ENCODE results near the gene NRXN3.

Gene NRXN3

DNA sequence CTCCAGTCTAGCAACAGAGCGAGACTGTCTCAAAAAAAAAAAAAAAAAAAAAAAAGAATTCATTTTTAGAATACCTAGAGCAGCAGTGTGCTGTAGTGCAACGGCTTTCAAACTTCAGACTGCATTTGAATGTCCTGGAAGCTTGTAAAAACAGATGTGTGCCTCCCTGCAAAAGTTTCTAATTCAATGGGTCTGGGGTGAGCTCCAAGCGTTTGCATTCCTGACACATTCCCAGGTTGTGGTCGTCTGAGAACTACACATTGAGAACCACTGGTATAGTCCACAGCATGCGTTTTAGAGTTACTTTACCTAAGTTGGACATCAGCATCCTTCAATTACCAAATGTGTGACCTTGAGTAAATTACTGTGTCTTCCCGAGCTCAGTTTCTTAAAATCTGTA lies 816.8 kb downstream of the NRXN3 start:
- no peak for TF ChIP-seq EZH2 (IDR thresholded peaks at IDR 0.05; ENCODE audit: borderline replicate concordance, low read length)
- TF ChIP-seq, protein P1, sequence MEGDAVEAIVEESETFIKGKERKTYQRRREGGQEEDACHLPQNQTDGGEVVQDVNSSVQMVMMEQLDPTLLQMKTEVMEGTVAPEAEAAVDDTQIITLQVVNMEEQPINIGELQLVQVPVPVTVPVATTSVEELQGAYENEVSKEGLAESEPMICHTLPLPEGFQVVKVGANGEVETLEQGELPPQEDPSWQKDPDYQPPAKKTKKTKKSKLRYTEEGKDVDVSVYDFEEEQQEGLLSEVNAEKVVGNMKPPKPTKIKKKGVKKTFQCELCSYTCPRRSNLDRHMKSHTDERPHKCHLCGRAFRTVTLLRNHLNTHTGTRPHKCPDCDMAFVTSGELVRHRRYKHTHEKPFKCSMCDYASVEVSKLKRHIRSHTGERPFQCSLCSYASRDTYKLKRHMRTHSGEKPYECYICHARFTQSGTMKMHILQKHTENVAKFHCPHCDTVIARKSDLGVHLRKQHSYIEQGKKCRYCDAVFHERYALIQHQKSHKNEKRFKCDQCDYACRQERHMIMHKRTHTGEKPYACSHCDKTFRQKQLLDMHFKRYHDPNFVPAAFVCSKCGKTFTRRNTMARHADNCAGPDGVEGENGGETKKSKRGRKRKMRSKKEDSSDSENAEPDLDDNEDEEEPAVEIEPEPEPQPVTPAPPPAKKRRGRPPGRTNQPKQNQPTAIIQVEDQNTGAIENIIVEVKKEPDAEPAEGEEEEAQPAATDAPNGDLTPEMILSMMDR (IDR thresholded peaks at IDR 0.05; ENCODE audit: low read length): no peak
- Histone ChIP-seq H3K9me3 (ENCODE audit: low read length) (no peaks in the 10 kb centered on the region), H3K27me3 (ENCODE audit: insufficient read depth, low read length) (no peaks in the 10 kb centered on the region), H3F3A (ENCODE audit: insufficient read depth, low read length) (no peaks in the 10 kb centered on the region), H3K27ac (ENCODE audit: low read depth, low read length, poor library complexity, severe bottlenecking) (no peak overlapping the region), H3K79me2 (ENCODE audit: insufficient read depth, low read length) (no peaks in the 10 kb centered on the region), H3K4me3 (ENCODE audit: low read depth, low read length, poor library complexity, severe bottlenecking) (no peak overlapping the region), H3K9me2 (ENCODE audit: low read depth, low read length) (no peaks in the 10 kb centered on the region), H3K36me3 (ENCODE audit: insufficient read depth, low read length) (no peaks in the 10 kb centered on the region), H3K4me1 (ENCODE audit: insufficient read depth, low read length, severe bottlenecking) (no peaks in the 10 kb centered on the region), H2AFZ (ENCODE audit: low read length) (no peak overlapping the region), H4K20me1 (ENCODE audit: insufficient read depth, low read length) (no peaks in the 10 kb centered on the region), H3K4me2 (ENCODE audit: low read length) (no peak overlapping the region), H3K9ac (ENCODE audit: low read length) (no peak overlapping the region)

DNA sequence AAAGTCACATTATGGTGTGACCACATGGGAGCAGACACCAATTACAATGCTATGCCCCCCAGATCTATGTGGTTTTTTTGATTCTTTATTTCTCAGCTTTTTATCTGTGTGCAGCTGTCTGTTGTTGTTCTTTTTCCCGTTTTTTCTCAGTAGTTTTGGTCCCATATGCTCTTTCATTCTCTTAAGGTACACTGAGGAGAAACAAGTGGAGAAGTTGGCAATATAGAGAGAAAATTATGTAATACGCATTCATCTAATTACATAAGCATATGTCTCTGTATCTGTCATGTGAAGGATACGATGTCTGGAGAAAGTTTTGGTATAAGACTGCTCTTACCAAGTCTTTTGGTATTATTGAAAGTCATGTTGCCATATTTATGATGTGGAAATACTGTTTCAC lies 819.0 kb downstream of the NRXN3 start:
- H3K4me1 ChIP-seq (ENCODE audit: insufficient read depth, low read length, severe bottlenecking): no peaks in the 10 kb centered on the region
- H3K79me2 ChIP-seq (ENCODE audit: insufficient read depth, low read length): no peaks in the 10 kb centered on the region
- H3K4me2 ChIP-seq (ENCODE audit: low read length): no peak overlapping the region
- H3K27ac ChIP-seq (ENCODE audit: low read depth, low read length, poor library complexity, severe bottlenecking): no peak overlapping the region
- H3K9ac ChIP-seq (ENCODE audit: low read length): no peak overlapping the region
- H3K9me2 ChIP-seq (ENCODE audit: low read depth, low read length): no peaks in the 10 kb centered on the region
- no peaks in the 10 kb centered on the region for H3K36me3 ChIP-seq (ENCODE audit: insufficient read depth, low read length)
- H3K4me3 ChIP-seq (ENCODE audit: low read depth, low read length, poor library complexity, severe bottlenecking): no peak overlapping the region
- H4K20me1 ChIP-seq (ENCODE audit: insufficient read depth, low read length): no peaks in the 10 kb centered on the region
- no peaks in the 10 kb centered on the region for H3K27me3 ChIP-seq (ENCODE audit: insufficient read depth, low read length)
- H2AFZ ChIP-seq (ENCODE audit: low read length): no peak overlapping the region
- H3K9me3 ChIP-seq (ENCODE audit: low read length): no peaks in the 10 kb centered on the region
- H3F3A ChIP-seq (ENCODE audit: insufficient read depth, low read length): no peaks in the 10 kb centered on the region
- no peak for TF ChIP-seq EZH2 (IDR thresholded peaks at IDR 0.05; ENCODE audit: borderline replicate concordance, low read length)
- TF ChIP-seq, protein P1 (IDR thresholded peaks at IDR 0.05; ENCODE audit: low read length): no peak

GRCh38 chr14:78992867-78993266 lies 822.7 kb downstream of the NRXN3 start:
- H3F3A ChIP-seq (ENCODE audit: insufficient read depth, low read length): no peaks in the 10 kb centered on the region
- no peaks in the 10 kb centered on the region for H4K20me1 ChIP-seq (ENCODE audit: insufficient read depth, low read length)
- no peak overlapping the region for H3K27ac ChIP-seq (ENCODE audit: low read depth, low read length, poor library complexity, severe bottlenecking)
- H2AFZ ChIP-seq (ENCODE audit: low read length): no peak overlapping the region
- H3K4me3 ChIP-seq (ENCODE audit: low read depth, low read length, poor library complexity, severe bottlenecking): no peak overlapping the region
- no peaks in the 10 kb centered on the region for H3K79me2 ChIP-seq (ENCODE audit: insufficient read depth, low read length)
- no peak overlapping the region for H3K9ac ChIP-seq (ENCODE audit: low read length)
- no peak overlapping the region for H3K4me2 ChIP-seq (ENCODE audit: low read length)
- TF ChIP-seq, protein P1 (IDR thresholded peaks at IDR 0.05; ENCODE audit: low read length): no peak
- no peak for TF ChIP-seq EZH2 (IDR thresholded peaks at IDR 0.05; ENCODE audit: borderline replicate concordance, low read length)
- H3K36me3 ChIP-seq (ENCODE audit: insufficient read depth, low read length): no peaks in the 10 kb centered on the region
- H3K4me1 ChIP-seq (ENCODE audit: insufficient read depth, low read length, severe bottlenecking): no peaks in the 10 kb centered on the region
- H3K9me3 ChIP-seq (ENCODE audit: low read length): no peaks in the 10 kb centered on the region
- no peaks in the 10 kb centered on the region for H3K27me3 ChIP-seq (ENCODE audit: insufficient read depth, low read length)
- H3K9me2 ChIP-seq (ENCODE audit: low read depth, low read length): no peaks in the 10 kb centered on the region

Measured in OCI-LY1 (cell line).